Keratinocyte (primary cell): ENCODE data around the gene CHAC1. TPM values are rescaled to one million over a fixed set of nuclear protein-coding genes. Genes with fewer than 3 reads are reported as not detected.

Source experiments
- DNase-seq: peaks from one replicate; pipeline ENCODE4 v3.0.0-alpha.2; 2011; ENCODE audit warnings: low read depth, missing footprints, low spot score
- FAIRE-seq: peaks from 2 replicates; lab custom pipeline; 2011; peaks lifted over from hg19 to GRCh38; lab: Jason Lieb, UNC
- H2AFZ ChIP-seq: 2 replicates; pipeline ENCODE4 v1.6.0; 2012; ENCODE audit warnings: low read length, control low read depth, inconsistent platforms; ENCODE audit not compliant: control insufficient read depth
- H3K27ac ChIP-seq: 2 replicates; pipeline ENCODE4 v1.5.1; 2011; ENCODE audit warnings: low read length; ENCODE audit not compliant: control insufficient read depth, insufficient read depth
- H3K27me3 ChIP-seq: 3 replicates; pipeline ENCODE4 v1.6.0; 2011; ENCODE audit warnings: low read length; ENCODE audit not compliant: control insufficient read depth, insufficient read depth; ENCODE audit errors: extremely low read depth
- H3K36me3 ChIP-seq, 2 experiments: 2 replicates in 1 of 2; 3 replicates in 1 of 2; pipeline ENCODE4 v1.5.1; 2011; ENCODE audit warnings: low read length in 2 of 2, mild to moderate bottlenecking in 1 of 2; ENCODE audit not compliant: control insufficient read depth in 2 of 2, insufficient read depth in 2 of 2; ENCODE audit errors: extremely low read depth in 1 of 2
- H3K4me1 ChIP-seq: 3 replicates; pipeline ENCODE4 v1.5.1; 2011; ENCODE audit warnings: low read length; ENCODE audit not compliant: control insufficient read depth, insufficient read depth; ENCODE audit errors: extremely low read depth
- H3K4me2 ChIP-seq: 3 replicates; pipeline ENCODE4 v1.6.0; 2011; ENCODE audit warnings: low read depth, low read length; ENCODE audit not compliant: control insufficient read depth, insufficient read depth; ENCODE audit errors: extremely low read depth
- H3K4me3 ChIP-seq, 3 experiments: fragments of 200-600 bp in 1 of 3; sonication (generic) in 1 of 3; 2 replicates in 2 of 3; 3 replicates in 1 of 3; pipeline ENCODE4 v1.5.1; 2011 to 2016; ENCODE audit warnings: low read length in 3 of 3, mild to moderate bottlenecking in 3 of 3, control low read depth in 2 of 3, inconsistent platforms in 1 of 3, low read depth in 1 of 3, mixed read lengths in 1 of 3, mixed run types in 1 of 3, moderate library complexity in 1 of 3; ENCODE audit not compliant: control insufficient read depth in 2 of 3, insufficient read depth in 2 of 3; ENCODE audit errors: extremely low read depth in 1 of 3
- H3K79me2 ChIP-seq: 2 replicates; pipeline ENCODE4 v1.6.0; 2012; ENCODE audit warnings: low read length; ENCODE audit not compliant: control insufficient read depth, insufficient read depth
- H3K9ac ChIP-seq: 3 replicates; pipeline ENCODE4 v1.6.0; 2011; ENCODE audit warnings: low read length; ENCODE audit not compliant: control insufficient read depth, insufficient read depth; ENCODE audit errors: extremely low read depth
- H3K9me1 ChIP-seq: 3 replicates; pipeline ENCODE4 v1.6.0; 2011; ENCODE audit warnings: low read length; ENCODE audit not compliant: control insufficient read depth, insufficient read depth; ENCODE audit errors: extremely low read depth
- H3K9me3 ChIP-seq: 2 replicates; pipeline ENCODE4 v1.5.1; 2012; ENCODE audit warnings: low read depth, low read length; ENCODE audit not compliant: control insufficient read depth
- H4K20me1 ChIP-seq: 3 replicates; pipeline ENCODE4 v1.6.0; 2011; ENCODE audit warnings: low read length; ENCODE audit not compliant: control insufficient read depth, insufficient read depth; ENCODE audit errors: extremely low read depth
- CTCF ChIP-seq, 3 experiments: IDR thresholded peaks in 1 of 3; conservative IDR thresholded peaks in 1 of 3; optimal IDR thresholded peaks in 1 of 3; 2 replicates in 2 of 3; 3 replicates in 1 of 3; pipeline versions ENCODE3 to v1.5.1; 2011; ENCODE audit warnings: low read length in 3 of 3, mild to moderate bottlenecking in 3 of 3, moderate library complexity in 2 of 3, control low read depth in 1 of 3, inconsistent platforms in 1 of 3; ENCODE audit not compliant: insufficient read depth in 2 of 3; ENCODE audit errors: extremely low read depth in 1 of 3
- EZH2 ChIP-seq: IDR thresholded peaks from one replicate; pipeline ENCODE4 v1.6.1; 2012; ENCODE audit warnings: inconsistent platforms, mild to moderate bottlenecking, low read length, moderate library complexity
- dilution Hi-C: fragments of 300-500 bp; cut with MboI; formaldehyde crosslinking; loops from one replicate; pipeline ENCODE4 v1.7.0; 2020; ENCODE audit warnings: low sequenced_read_pairs; ENCODE audit not compliant: extremely low pct_ligation_motif_present
- polyA plus RNA-seq, 5 experiments: library from polyadenylated mRNA; depleted of rRNA in 3 of 5; stranded (reverse) in 3 of 5; stranded (forward) in 1 of 5; unstranded in 1 of 5; fragments of >200 nt; gene quantifications; 1 replicate in 1 of 5; 2 replicates in 3 of 5; 3 replicates in 1 of 5; pipeline versions ENCODE4 v1.2.1 to v1.2.3, GENCODE V29; 2011 to 2012; ENCODE audit warnings: missing spikeins in 2 of 5, low read depth in 1 of 5, low replicate concordance in 1 of 5

The CHAC1 gene
- polyA plus RNA-seq, 1 donor (not counting 4 experiments of a cell fraction or from before 2014, with no cell fraction given): 6.4 TPM

GRCh38 chr15:40969363-40969762, 16.1 kb downstream of the CHAC1 start:
- no peak overlapping the region for H3K4me3 ChIP-seq
- no peaks in the 10 kb centered on the region for H3K27me3 ChIP-seq
- H3K9ac ChIP-seq: no peak overlapping the region
- no peaks in the 10 kb centered on the region for H4K20me1 ChIP-seq
- H3K4me1 ChIP-seq: peaks cover 5% of the 10 kb centered on the region
- no peak overlapping the region for H3K4me2 ChIP-seq
- H3K9me3 ChIP-seq: no peaks in the 10 kb centered on the region
- H3K27ac ChIP-seq: no peak overlapping the region
- H2AFZ ChIP-seq: no peak overlapping the region
- DNase-seq (no peak), FAIRE-seq (no peak)
- no peaks in the 10 kb centered on the region for H3K79me2 ChIP-seq
- TF ChIP-seq CTCF (optimal IDR thresholded peaks at IDR 0.05 in 1 of 3, IDR thresholded peaks at IDR 0.05 in 1 of 3, conservative IDR thresholded peaks at IDR 0.05 in 1 of 3; ENCODE audit: extremely low read depth in 1 of 3, insufficient read depth in 2 of 3, low read length in 3 of 3) (no peak), EZH2 (no peak)
- no peaks in the 10 kb centered on the region for H3K9me1 ChIP-seq
- dilution Hi-C loops: no loop called here
- H3K36me3 ChIP-seq: no peaks in the 10 kb centered on the region

- peaks cover 18 to 34% of the 10 kb centered on the region in 2 experiments for H3K36me3 ChIP-seq
- no peak for DNase-seq
- TF ChIP-seq EZH2: no peak
- no peak for TF ChIP-seq CTCF (optimal IDR thresholded peaks at IDR 0.05 in 1 of 3, IDR thresholded peaks at IDR 0.05 in 1 of 3, conservative IDR thresholded peaks at IDR 0.05 in 1 of 3; ENCODE audit: extremely low read depth in 1 of 3, insufficient read depth in 2 of 3, low read length in 3 of 3)
Observed at GRCh38 chr15:40974879-40975278, 21.6 kb downstream of the CHAC1 start.

More at GRCh38 chr15:40974879-40975278, 21.6 kb downstream of the CHAC1 start:
- peaks cover 5% of the 10 kb centered on the region for H3K4me1 ChIP-seq
- no peaks in the 10 kb centered on the region for H3K9me1 ChIP-seq
- no peak for FAIRE-seq
- H2AFZ ChIP-seq: no peak overlapping the region
- H3K4me2 ChIP-seq: no peak overlapping the region
- no peaks in the 10 kb centered on the region for H3K27me3 ChIP-seq
- no peaks in the 10 kb centered on the region for H4K20me1 ChIP-seq
- no peak overlapping the region for H3K4me3 ChIP-seq
- dilution Hi-C loops: no loop called here
- no peaks in the 10 kb centered on the region for H3K9me3 ChIP-seq
- H3K79me2 ChIP-seq: no peaks in the 10 kb centered on the region
- no peak overlapping the region for H3K9ac ChIP-seq
- no peak overlapping the region for H3K27ac ChIP-seq
